Stimulated activated CD8-positive, alpha-beta memory T cell treated with anti-CD3 and anti-CD28 coated beads, Interleukin-7, amount 100 ng/mL, for 4 hours (primary cell): ENCODE data around the gene LYL1.
"Not testable (repeated sequence)": the region's sequence is repeated elsewhere in the genome, so short reads cannot be mapped to it uniquely, and the experiment has no call there.

Source experiments
- DNase-seq, 2 donors: peaks; one replicate each; pipeline ENCODE4 v3.0.0-alpha.2; 2020; ENCODE audit warnings: low read depth in 2 of 2

The LYL1 gene

DNA sequence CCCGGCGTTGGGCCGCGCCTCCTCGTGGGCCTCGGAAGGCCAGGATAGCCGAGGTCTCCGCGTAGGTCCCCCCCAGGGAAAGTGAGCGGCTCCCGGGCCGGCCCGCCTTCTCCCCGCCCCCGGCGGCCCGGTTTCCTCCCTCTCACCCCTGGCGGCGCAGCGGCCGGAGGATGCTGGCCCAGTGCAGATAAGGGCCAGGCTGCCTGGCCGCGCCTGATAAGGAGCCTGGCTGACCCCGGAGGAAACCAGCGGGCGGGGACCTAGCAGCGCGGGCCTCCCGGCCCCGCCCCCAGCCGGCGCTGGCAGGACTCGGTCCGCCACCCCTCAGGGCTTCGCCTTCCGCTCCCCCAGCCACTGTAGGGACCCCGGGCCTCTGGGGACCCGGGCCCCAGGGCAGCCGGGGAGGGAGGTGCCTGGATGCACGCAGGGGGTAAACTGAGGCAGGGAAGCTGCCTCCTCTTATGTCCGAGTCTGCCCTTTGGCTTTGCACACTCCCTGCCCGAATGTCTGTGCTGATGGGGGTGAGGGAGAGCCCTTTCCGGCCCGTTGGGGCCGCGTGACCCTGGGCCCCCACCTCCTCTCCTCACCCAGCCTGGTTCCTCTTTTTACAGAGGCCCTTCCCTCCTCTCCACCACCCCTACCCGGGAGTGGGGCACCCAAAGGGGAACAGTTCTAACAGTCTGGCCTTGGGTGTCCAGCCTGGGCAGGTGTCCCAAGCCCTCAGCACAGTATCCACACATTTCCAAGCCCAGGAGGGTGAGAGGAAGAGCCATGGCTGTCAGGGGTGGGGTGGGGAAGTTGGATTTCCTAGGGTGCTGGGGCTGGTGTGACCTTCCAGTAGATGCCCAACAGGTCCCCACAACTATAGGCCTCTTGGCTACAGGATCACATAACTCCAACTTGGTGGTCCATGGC, at the start of gene LYL1:
Gene LYL1 (minus strand): TSS at position 193 of the 915 bp plus-strand sequence. CDS start 1,687 bp downstream, outside the sequence.
- DNase-seq = peak in 1 of 2 donors; percentile 34

DNA sequence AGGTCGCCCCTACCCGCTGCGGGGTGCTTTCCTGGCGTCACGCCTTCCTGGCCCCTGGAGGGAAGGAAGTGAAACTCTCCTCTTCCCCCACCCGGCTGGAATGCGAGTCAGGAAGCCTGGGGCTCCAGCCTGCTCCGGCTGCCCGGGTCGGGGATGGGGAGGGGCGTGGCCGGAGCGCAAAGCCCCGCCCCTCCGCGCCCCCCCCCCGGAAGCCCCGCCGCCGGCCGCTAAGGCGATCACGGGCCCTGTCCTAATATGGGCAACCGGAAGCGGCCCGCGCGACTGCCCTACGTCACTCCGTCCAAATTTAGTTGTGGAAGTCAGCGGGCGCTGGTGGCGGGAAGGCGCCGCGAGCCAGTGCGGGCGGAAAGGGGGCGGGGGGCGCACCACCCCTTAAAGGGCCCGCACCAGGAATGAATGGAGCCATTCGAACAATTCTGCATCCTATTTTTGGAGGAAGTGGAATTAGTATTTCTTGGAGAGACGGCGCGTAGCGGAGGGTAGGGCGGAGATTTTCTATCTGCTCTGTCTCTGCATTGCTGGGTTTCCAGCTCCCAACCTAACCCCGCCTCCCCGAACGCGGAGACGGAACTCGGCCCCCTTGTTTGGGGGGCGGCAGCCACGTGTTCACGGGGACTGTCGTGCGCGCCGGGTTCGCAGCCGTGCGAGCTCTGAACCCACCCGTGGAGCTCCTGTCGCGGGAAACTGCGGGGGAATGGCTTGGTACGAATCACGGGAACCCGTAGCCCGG, 49.1 kb upstream of the LYL1 start:
- peak; percentile 93 to 96 for DNase-seq

DNA sequence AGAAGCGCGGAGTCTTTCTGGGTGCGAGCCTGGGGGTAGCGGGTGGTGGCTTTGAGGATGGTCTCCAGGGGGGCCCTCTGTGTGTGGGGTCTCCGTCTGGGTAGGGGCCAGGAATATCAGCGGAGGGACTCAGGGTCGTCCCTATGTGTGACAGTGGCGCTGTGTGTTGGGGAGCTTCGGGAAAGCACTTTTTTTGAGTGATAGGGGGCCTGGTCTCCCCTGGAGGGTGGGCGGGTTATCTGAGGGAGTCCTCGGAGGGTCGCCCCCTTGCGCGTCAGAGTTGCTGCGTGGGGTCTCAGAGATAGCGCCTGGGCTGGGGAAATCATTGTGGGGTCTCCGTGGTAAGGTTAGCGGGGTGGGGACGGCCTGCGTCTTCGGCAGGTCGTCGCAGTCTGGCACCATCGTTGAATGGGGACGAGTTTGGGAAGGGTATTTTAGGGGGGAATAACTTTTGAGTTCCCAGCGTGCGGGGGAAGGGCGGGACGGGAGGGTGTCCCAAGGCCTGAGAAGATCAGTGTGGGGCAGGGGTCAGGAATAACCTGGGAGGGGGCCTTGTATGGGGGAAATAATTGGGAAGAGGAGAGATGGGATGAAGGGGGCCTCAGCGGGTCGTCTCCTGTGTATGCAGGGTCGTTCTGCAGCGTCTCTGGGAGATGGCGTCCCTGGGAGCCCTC, 48.4 kb upstream of the LYL1 start:
- no peak for DNase-seq

DNA sequence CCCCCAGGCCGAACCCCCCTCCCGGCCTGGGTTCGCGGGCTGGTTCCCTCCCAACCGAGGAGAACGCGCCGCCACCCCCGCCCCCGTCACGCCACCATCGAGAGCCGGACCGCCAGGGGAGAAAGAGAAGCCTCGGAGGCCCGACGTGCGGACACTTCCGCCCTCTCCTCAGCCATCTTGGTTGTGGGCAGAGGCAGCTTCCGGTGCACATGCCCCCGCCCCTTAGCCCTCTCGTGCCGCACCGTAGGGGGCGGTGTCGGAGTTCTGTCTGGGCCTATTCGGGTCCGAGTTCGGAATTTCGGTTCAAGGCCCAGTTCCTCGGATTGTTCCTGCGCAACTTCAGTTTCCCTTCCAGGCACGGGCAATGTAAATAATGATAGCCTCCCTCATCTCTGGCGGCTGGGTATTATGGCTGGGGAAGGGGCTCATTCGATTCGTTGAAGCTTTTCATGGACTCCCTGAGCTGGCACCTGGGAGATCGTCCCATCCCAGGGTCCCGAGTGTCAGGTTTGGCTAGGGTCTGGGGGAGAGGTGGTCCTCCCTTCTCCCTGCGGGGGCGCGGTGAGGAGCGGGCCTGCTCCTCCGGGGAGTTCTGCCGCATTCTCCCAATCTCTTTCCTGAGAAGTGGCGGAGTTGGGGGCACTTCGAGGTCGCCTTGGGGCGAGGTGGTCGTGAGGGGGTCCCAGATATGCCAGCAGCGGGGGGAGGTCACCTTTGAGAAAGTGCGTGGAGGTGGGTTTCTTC, 47.7 kb upstream of the LYL1 start, which contains the start of the genes IER2 and STX10:
Gene IER2 (plus strand): TSS at position 225 of the 744 bp plus-strand sequence. CDS start 2,776 bp downstream, outside the sequence.
Gene STX10 (minus strand): TSS at position 189 of the 744 bp plus-strand sequence. CDS start 202 bp downstream, outside the sequence.
- peak; percentile 90 to 92 for DNase-seq

DNA sequence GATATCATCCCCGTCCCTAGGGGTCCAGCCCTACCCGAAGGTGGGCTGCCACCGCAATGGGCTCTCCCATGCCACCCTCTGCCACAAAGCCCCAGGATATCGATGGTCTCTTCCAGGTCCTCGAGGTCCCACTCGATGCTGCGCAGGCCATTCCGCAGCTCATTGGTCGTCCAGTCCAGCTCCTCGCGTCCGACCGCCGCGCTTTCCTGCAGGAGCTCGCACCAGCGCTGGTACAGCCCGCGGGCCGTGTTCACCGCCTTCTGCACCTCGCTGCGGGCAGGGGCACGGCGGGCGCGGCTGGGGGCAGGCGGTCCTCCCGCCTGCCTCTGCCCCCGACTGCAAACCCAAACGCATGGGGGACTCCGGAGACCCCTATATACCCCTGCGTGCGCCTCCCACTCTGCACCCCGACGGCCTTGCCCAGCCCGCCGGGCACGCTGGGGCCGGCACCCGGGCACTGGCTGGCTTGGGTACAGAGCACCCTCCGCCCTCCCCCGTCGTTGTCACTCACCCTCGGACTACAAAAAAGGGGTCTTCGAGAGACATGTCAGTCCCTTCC, 47.0 kb upstream of the LYL1 start:
- DNase-seq = no peak

DNA sequence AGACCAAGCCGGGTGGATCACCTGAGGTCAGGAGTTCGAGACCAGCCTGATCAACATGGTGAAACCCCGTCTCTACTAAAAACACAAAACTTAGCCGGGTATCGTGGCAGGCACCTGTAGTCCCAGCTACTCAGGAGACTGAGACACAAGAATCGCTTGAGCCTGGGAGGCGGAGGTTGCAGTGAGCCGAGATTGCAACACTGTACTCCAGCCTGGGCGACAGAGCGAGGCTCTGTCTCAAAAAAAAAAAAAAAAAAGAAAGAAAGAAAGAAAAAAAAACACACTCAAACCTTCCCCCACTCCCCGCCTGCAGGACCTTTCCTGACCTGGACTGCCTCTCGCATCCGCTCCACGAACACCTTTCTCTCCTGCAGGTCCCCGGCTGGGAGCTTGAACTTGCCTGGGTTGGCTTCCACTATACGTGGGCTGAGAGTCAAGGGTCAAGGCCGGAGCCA, 46.5 kb upstream of the LYL1 start:
- not testable (repeated sequence) for DNase-seq

DNA sequence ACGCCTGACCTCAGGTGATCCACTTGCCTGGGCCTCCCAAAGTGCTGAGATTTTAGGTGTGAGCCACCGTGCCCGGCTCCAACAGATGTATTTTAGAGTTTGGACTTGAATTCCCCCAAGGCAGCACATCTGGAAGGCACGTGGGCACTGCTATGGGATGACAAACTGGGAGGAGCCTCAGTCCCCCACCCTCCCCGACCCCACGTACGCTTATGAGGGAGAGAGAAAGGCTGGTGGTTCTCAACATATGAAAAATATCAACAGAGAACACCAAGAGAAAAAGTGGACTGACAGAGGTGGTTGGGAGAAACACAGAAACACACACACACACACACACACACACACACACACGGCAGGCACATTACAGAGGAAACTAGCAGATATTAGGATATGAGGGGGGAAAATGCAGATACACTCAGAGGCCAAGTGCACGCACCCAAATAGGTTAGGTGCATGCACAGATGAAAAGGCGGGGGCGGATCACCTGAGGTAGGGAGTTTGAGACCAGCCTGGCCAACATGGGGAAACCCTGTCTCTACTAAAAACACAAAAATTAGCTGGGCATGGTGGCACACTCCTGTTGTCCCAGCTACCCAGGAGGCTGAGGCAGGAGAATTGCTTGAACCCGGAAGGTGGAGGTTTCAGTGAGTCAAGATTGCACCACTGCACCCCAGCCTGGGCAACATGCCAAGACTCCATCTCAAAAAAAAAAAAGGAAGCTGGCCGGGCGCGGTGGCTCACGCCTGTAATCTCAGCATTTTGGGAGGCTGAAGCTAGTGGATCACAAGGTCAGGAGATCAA, 44.3 kb upstream of the LYL1 start:
- no peak for DNase-seq

DNA sequence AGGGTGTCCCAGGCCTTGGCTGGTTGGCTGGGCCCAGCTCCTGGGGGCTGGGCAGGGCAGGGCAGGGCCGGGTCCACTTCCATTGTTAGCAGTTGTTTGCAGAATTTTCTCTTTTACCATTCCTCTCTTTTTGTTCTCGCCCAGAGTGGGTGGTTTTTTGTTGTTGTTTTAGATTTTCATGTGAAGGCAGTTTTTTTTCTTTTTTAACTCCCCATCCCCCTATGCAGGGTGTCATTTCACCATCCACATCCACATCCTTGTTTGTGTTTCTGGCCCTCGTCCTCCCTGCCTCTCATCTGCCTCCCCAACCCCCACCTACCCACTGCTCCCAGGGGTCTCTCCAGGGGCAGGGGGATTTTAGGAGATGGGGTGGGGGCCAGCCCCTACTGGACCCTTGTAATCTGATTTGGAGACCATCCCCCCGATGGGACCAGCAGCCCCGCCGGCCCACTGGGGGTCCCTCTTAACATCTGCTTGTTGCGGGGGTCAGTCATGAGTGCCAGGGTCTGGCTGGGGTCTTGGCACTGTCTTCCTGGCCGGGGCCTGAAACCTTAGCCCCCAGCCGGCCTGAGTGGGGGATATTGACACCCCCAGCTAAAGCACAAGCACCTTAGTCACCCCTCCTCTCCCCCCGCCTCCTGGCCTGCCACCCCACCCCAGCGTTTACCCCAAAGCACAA, 37.1 kb upstream of the LYL1 start:
- DNase-seq = no peak

DNA sequence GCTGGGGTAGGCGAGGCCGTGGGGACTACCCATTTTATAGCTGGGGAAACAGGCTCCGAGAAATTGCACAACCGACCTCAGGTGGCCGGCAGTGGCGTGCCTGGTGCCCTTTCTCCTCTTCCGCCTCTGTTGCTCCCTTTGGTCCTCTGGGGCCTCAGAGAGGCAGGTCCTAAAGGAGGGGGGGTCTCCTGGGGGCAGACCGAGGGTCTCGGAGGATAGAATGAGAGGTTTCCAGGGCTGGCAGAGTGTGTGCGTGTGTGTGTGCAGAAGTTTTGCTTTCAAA, 36.2 kb upstream of the LYL1 start:
- no peak for DNase-seq

DNA sequence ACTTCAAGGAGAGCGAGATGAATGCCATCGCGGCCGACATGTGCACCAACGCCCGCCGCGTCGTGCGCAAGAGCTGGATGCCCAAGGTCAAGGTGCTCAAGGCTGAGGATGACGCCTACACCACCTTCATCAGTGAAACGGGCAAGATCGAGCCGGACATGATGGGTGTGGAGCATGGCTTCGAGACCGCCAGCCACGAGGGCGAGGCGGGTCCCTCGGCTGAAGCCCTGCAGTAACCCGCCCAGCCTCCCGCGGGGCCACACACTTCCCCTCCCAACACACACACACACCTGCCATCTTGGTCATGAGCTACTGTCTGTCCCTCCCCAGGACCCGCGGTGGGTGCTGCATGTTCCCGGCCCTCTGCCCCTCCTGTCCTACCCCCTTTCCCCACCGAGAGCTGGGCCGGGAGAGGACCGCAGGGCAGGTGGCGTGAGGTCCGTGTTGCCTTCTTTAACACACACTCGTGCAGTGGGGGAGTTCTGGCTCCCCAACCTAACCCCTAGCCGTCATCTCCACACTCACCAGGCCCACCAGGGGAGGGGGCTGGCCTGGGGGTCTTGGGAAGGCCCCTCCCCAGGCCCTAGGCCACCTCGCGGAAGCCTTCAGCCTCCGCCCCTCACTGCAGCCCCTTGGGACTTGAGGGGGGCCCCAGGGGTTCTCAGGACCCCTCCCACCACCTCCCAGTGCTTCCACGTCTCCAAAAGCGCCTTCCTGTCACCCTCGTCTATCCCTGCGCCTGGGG, 35.7 kb upstream of the LYL1 start:
- DNase-seq = no peak

DNA sequence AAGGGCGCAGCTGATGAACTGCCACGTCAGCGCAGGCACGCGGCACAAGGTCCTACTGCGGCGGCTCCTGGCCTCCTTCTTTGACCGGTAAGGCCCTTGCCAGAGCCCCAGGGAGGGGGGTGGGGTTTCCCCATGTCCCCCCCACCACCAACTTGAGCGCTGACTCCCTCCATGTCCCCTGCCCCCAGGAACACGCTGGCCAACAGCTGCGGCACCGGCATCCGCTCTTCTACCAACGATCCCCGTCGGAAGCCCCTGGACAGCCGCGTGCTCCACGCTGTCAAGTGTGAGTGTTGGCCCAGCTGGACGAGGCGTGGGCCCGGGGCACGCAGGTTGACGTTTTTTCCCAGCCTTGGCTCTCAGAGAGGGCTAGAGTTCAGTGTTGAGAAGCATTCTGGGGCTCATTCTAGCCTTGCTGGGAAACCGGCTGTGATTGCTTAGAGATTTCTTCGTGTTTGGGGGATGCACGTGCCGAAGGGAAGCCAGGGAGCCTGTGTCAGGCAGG, 34.7 kb upstream of the LYL1 start:
- no peak for DNase-seq

DNA sequence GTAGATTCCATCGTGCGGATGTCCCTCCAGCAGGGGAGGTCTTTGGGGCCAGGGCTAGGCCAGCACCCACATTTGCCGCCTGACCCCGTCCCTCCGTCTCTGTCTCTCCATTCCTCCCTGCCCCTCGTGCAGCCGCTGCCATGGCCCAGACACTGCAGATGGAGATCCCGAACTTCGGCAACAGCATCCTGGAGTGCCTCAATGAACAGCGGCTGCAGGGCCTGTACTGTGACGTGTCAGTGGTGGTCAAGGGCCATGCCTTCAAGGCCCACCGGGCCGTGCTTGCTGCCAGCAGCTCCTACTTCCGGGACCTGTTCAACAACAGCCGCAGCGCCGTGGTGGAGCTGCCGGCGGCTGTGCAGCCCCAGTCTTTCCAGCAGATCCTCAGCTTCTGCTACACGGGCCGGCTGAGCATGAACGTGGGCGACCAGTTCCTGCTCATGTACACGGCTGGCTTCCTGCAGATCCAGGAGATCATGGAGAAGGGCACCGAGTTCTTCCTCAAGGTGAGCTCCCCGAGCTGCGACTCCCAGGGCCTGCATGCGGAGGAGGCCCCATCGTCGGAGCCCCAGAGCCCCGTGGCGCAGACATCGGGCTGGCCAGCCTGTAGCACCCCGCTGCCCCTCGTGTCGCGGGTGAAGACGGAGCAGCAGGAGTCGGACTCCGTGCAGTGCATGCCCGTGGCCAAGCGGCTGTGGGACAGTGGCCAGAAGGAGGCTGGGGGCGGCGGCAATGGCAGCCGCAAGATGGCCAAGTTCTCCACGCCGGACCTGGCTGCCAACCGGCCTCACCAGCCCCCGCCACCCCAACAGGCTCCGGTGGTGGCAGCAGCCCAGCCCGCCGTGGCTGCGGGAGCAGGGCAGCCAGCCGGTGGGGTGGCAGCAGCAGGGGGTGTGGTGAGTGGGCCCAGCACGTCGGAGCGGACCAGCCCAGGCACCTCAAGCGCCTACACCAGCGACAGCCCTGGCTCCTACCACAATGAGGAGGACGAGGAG, 32.7 kb upstream of the LYL1 start:
- no peak for DNase-seq

DNA sequence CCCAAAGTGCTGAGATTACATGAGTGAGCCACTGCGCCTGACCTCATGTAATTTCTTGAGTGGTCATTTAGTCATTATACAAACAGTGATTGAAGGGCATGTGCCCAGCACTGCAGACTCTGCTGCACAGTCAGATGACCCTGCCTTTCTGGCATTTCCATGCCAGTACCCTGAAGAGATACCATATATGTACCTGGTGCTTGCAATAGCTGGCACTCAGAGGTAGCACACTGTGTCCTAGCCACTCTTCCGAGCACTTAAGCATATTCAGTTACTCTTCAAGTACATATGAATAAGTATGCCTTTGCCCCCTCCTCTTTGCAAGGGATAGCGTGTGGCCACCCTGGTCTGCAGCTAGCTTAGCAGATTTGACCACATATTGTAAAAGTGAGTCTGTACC, 32.0 kb upstream of the LYL1 start:
- DNase-seq = no peak

DNA sequence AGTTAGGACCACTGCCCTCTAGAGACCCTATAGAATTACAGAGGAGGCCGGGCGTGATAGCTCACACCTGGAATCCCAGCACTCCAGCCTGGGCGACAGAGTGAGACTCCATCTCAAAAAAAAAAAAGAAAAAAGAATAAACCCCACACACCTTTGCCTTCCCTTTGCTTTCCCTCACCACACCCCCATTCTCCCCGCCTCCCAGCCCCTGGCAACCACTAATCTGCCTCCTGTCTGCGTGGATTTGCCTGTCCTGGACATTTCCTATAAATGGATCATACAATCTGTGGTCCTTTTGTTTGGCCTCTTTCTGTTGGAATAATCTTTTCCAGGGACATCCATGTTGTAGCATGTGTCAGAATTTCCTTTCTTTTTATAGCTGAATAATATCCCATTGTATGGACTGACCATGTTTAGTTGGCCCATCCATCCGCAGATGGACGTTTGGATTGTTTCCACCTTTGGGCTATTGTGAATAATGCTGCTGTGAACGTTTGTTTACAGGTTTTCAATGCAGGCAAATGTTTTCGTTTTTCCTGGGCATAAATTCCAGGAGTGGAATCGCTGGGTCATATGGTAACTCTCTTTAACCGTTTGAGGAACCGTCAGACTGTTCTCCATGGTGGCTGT, 30.7 kb upstream of the LYL1 start:
- DNase-seq = no peak

DNA sequence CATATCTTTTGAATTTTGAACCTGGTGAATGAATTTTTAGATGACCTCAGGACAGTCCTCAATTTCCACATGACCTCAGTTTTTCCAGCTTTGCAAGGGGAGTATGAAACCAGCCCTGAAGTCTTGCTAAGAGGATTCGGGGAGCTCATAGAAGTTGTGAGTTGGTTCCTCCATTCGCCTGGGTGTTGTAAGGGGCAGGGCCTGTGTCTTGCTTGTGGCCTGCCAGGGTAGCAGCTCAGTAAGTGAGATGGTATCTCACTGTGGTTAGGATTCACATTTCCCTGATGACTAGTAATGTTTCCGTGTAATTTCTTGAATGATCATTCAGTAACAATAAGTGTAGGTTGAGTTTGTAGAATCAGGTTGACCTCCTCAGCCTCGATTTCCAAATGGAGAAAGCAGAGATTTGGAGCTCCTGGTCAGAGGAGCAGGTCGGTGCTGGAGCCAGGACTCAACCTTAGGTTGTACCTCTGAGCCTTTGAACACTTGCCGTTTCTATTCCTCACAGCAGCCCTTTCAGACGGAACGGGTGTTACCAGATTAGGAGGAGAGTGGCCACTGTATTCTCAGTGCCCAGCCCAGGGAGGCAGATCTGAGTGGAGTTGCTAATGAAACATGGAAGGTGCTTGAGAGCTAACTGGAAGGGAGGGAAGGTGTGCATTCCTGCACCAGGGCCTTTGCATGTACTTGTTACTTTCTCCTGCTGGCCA, 30.0 kb upstream of the LYL1 start:
- DNase-seq = peak; percentile 54 to 64

DNA sequence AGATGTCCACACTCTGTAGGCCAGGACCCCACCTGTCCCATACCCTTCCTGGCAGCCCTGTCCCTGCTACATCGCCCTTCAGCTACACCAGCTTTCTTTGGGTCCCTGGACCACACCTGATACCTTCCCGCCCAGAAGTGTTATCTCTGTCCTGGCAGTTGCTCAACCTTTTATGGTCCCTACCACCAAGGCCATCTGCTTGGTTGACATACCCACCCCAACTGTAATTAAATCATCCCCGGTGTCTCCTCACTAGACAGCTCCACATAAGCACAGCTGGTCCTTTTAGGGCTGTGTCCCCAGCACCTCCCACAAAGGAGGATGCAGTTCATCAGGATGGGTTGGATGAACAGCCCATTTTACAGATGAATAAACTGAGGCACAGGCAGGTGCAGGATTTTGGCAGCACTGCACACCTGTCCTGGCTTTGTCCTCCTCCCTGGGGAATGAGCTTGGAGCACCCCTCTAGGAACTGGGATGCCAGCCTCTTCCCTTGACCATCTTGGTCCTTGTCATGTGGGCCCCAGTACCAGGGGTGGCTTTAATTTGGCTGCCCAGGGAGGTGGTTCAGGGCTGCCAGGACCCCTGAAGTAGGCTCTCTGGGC, 28.3 kb upstream of the LYL1 start:
- DNase-seq = no peak
